Measurements from ENCODE around the gene CAMSAP1.

Gene CAMSAP1

GRCh38 chr9:135840539-135840938, 66.8 kb downstream of the CAMSAP1 start:
- no peak overlapping the region for H3K4me3 ChIP-seq (ENCODE audit: low read depth, low read length)
- DNase-seq (ENCODE audit: low read depth): no peak
- TF ChIP-seq CTCF (IDR thresholded peaks at IDR 0.05; ENCODE audit: control insufficient read depth, extremely low read depth, insufficient read depth): no peak

- no peak overlapping the region for H3K4me3 ChIP-seq (ENCODE audit: low read depth, low read length)
- TF ChIP-seq CTCF (IDR thresholded peaks at IDR 0.05; ENCODE audit: control insufficient read depth, extremely low read depth, insufficient read depth): no peak
- no peak for DNase-seq (ENCODE audit: low read depth)
Measured at GRCh38 chr9:135840107-135840506, 67.2 kb downstream of the CAMSAP1 start.

- TF ChIP-seq CTCF (IDR thresholded peaks at IDR 0.05; ENCODE audit: control insufficient read depth, extremely low read depth, insufficient read depth): no peak
- no peak for DNase-seq (ENCODE audit: low read depth)
Measured at GRCh38 chr9:135839516-135839915, 67.8 kb downstream of the CAMSAP1 start.

GRCh38 chr9:135835131-135835530, 72.2 kb downstream of the CAMSAP1 start:
- DNase-seq (ENCODE audit: low read depth): no peak
- TF ChIP-seq CTCF (IDR thresholded peaks at IDR 0.05; ENCODE audit: control insufficient read depth, extremely low read depth, insufficient read depth): no peak
- H3K4me3 ChIP-seq (ENCODE audit: low read depth, low read length): no peak overlapping the region

More at GRCh38 chr9:135839516-135839915, 67.8 kb downstream of the CAMSAP1 start:
- H3K4me3 ChIP-seq (ENCODE audit: low read depth, low read length): no peak overlapping the region

GRCh38 chr9:135833864-135834263, 73.5 kb downstream of the CAMSAP1 start:
- no peak overlapping the region for H3K4me3 ChIP-seq (ENCODE audit: low read depth, low read length)
- TF ChIP-seq CTCF (IDR thresholded peaks at IDR 0.05; ENCODE audit: control insufficient read depth, extremely low read depth, insufficient read depth): no peak
- DNase-seq (ENCODE audit: low read depth): no peak

GRCh38 chr9:135830496-135830895, 76.8 kb downstream of the CAMSAP1 start:
- DNase-seq (ENCODE audit: low read depth): no peak
- H3K4me3 ChIP-seq (ENCODE audit: low read depth, low read length): no peak overlapping the region
- no peak for TF ChIP-seq CTCF (IDR thresholded peaks at IDR 0.05; ENCODE audit: control insufficient read depth, extremely low read depth, insufficient read depth)

- no peak for TF ChIP-seq CTCF (IDR thresholded peaks at IDR 0.05; ENCODE audit: control insufficient read depth, extremely low read depth, insufficient read depth)
- H3K4me3 ChIP-seq (ENCODE audit: low read depth, low read length): no peak overlapping the region
- no peak for DNase-seq (ENCODE audit: low read depth)
Measured at GRCh38 chr9:135828656-135829055, 78.7 kb downstream of the CAMSAP1 start.
